Coronary artery (tissue), 2 donors: ENCODE data around the gene LRRC4.
A peak's percentile ranks its signal among the peaks of the same experiment; 100 is the strongest.

Source experiments
- DNase-seq: peaks from one replicate; pipeline ENCODE4 v3.0.0-alpha.2; 2017; ENCODE audit warnings: low spot score
- H3K27ac ChIP-seq, 2 donors: fragments of 200-600 bp; sonication (generic); one replicate each; pipeline ENCODE4 v1.5.1; 2016 to 2019
- H3K4me3 ChIP-seq: fragments of 200-600 bp; sonication (generic); 2 replicates; pipeline ENCODE4 v1.5.1; 2016; ENCODE audit warnings: mild to moderate bottlenecking, moderate library complexity
- TF ChIP-seq, protein P1 (sequence below): fragments of 200-600 bp; sonication (generic); IDR thresholded peaks from one replicate; pipeline ENCODE4 v1.5.1; 2019; ENCODE audit warnings: antibody characterized with exemption

The LRRC4 gene, protein sequence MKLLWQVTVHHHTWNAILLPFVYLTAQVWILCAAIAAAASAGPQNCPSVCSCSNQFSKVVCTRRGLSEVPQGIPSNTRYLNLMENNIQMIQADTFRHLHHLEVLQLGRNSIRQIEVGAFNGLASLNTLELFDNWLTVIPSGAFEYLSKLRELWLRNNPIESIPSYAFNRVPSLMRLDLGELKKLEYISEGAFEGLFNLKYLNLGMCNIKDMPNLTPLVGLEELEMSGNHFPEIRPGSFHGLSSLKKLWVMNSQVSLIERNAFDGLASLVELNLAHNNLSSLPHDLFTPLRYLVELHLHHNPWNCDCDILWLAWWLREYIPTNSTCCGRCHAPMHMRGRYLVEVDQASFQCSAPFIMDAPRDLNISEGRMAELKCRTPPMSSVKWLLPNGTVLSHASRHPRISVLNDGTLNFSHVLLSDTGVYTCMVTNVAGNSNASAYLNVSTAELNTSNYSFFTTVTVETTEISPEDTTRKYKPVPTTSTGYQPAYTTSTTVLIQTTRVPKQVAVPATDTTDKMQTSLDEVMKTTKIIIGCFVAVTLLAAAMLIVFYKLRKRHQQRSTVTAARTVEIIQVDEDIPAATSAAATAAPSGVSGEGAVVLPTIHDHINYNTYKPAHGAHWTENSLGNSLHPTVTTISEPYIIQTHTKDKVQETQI

DNA sequence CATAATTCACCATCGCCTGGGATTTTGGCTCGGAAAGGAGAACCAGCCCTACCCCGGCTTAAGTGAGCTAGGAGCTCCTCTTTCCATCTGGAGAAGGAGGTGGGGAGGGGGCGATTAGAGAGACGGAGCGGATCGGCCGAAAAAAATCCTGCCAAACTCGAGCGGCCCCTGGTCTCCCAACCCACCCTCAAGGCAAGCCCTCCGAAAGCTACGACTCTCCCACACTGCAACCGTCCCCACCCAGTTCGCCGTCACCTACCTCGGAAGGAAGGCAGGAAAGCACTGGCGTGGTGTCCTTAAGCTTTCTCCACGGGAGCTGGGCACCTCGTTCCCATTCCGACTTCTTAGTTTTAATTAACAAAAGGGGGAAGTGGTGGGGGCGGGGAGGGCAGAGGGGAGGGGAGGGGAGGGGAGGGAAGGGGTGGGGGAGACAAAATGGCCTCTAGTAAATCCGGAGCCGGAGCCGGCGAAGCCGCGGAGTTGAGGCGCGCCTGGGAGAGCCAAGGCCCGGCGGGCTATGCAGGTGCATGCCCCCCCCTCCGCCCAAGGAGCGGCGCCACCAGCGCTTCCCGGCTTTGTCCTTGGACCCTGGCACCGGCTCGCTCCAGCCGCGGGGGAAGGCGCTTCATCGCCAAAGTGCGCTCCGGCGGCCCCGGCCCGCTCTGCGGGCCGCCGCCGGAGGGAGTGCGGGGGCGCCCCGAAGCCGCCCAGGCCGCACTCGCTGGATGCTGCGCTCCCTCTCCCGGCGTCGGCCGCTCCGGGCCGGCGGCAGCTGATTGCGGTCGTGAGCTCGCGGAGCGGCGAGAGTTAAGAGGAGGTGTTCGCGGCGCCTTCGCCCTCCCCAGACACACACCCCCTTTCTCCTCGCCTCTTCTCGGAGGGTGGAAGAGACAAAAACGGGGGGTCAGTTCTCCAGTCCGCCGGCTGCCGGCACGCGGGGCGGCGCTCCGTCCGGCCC lies at the start of gene LRRC4:
LRRC4 (minus strand) TSS at position 784 of the 958 bp plus-strand sequence. CDS start 797 bp downstream, outside the sequence.
- Histone ChIP-seq H3K4me3 (peak within 1 kb of the TSS; percentile 76), H3K27ac (peak within 1 kb of the TSS in 1 of 2 donors; percentile 49)
- DNase-seq, result no peak
- TF ChIP-seq, protein P1, sequence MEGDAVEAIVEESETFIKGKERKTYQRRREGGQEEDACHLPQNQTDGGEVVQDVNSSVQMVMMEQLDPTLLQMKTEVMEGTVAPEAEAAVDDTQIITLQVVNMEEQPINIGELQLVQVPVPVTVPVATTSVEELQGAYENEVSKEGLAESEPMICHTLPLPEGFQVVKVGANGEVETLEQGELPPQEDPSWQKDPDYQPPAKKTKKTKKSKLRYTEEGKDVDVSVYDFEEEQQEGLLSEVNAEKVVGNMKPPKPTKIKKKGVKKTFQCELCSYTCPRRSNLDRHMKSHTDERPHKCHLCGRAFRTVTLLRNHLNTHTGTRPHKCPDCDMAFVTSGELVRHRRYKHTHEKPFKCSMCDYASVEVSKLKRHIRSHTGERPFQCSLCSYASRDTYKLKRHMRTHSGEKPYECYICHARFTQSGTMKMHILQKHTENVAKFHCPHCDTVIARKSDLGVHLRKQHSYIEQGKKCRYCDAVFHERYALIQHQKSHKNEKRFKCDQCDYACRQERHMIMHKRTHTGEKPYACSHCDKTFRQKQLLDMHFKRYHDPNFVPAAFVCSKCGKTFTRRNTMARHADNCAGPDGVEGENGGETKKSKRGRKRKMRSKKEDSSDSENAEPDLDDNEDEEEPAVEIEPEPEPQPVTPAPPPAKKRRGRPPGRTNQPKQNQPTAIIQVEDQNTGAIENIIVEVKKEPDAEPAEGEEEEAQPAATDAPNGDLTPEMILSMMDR, result no peak

DNA sequence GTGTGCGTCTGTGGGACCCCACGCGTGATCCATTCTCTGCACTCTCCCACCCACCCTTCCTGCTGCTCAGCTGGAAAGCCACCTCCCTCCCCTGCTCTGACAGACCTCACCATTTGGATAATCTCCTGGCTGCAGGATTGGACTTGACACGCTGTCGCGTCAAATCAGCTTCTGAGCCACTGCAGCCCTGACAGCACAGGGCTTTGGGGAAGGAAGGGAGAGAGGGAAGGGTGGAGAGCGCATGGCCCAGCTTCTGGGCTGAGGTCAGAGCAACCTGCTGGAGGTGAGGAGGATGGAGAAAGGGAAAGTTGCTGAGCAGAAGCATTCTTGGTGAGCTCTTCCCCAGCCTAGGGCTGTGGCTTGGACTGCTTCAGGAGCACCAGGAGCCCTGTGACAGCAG lies 48.9 kb upstream of the LRRC4 start:
- no peak overlapping the region for H3K27ac ChIP-seq

DNA sequence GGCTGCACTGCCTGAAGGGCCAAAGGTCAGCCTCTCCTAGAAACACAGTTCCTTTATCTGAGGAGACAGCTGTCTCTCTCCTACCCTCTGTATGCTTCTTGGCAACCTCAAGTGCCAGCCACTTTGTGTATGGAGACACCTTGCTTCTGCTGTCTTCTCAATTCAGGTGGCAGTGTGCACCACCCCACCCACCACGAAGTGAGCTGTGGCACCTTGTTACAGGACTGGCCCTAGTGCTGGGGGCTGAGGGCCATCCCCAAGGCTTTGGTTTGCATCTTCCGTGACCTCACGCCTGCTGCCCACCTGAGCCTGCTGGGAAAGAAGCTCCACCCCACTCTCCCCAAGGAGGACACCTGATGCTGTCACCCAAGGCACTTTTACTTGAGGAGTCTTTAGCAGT lies 47.1 kb upstream of the LRRC4 start:
- Histone ChIP-seq H3K27ac (no peak overlapping the region), H3K4me3 (no peak overlapping the region)
- TF ChIP-seq, protein P1, result no peak
- DNase-seq, result no peak

More for the DNA sequence above, 48.9 kb upstream of the LRRC4 start:
- no peak for DNase-seq
- TF ChIP-seq, protein P1, result no peak
- H3K4me3 ChIP-seq, result no peak overlapping the region

DNA sequence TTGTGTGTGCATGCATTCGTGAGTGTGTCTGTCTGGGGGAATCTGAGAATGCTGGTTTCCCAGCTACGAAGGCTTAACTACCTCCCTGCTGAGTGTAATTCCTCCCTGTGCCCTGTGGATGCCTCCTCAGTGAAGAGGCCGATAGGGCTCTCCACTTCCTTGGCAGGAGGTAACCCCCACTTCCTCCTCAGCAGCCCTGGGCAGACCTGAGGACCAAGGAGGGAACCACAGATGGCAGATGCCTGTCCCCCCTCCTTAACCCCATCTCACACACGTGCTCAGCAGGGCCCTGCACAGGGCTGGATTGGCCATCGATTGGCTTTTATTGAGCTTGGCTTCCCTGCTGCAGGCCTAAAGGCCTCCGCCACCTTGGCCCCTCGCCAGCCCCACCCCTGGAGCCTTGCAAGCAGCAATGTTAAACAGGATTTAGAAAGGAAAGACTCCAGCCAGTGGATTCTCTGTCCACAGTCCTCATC lies 45.6 kb upstream of the LRRC4 start:
- TF ChIP-seq, protein P1, result no peak
- no peak overlapping the region for H3K27ac ChIP-seq
- no peak overlapping the region for H3K4me3 ChIP-seq
- no peak for DNase-seq

DNA sequence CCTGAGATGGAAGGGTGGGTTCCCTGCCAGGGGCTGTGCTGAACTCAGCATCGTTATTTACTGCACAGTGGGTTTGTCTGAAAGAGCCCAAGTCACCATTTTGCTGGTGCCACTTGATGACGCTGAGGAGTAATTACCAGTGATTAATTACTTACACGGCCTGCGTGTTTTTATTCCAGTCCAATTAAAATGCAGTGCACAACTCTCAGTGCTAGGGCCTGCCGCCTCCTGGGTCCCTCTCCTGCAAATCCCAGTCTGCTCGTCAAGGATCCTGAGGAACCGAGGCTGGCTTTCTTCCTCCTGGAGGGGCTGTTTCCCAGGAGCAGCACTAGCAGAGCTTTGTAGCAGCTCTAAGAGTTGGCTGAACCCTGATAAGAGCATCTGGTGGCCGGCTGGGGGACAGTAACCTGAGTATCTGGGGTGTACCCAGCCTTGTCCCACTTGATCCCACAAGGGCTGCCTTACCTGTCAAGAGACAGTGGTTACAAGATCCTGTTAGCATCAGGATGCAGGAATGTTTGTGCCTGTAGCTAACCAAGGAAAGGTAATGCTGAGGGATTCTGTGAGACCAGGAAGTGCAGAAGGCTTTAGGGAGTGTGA lies 45.1 kb upstream of the LRRC4 start:
- DNase-seq, result no peak
- TF ChIP-seq, protein P1, result no peak
- H3K4me3 ChIP-seq, result no peak overlapping the region
- no peak overlapping the region for H3K27ac ChIP-seq

DNA sequence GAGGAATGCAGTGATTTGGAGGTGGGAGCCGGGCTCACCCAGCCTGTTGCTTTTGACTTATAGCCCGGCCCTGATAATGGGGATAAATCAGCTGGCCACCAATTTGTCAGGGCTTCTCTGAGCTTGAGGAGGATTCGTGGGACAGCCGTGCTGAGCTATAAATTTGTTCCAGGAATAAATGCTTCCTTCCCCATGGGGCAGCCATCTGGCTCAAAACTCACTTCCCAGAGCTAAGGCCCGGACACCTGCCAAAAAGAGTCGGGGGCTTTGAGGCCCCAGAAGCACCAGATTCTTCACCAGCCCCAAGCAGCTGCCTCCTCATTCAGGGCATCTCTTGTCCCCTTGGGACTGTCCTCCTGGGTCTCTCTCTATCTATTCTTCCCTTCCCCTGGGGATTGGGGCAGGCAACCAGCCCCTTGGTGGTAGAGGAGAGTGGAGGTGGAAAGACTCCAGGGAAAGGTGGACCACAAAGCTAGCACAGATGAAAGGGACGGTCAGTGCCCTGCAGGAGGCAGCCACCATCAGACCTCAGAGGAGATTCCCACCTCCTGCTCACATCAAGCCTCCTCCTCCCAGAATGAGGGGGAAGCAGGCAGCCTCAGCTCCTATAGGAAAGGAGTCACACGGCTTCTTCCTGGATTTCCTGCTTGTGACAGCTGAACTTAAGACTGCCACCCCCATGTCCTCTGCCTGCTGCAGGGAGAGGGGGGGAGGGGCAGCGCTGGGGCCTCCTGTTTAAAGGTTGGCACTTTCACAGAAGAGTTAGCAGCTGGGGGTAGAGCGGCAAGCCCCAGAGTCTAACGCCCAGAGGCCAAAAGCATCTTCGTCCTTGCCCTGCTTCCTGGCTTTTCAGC lies 44.2 kb upstream of the LRRC4 start:
- TF ChIP-seq, protein P1, result no peak
- no peak for DNase-seq
- Histone ChIP-seq H3K4me3 (no peak overlapping the region), H3K27ac (no peak overlapping the region)
